GM23338 (cell line): ENCODE results near the gene GCH1.

Source experiments
- CREB1 ChIP-seq: fragments of 250-450 bp; sonication (Bioruptor Pico); IDR thresholded peaks from 2 replicates; pipeline ENCODE4 v1.5.0; 2020; ENCODE audit warnings: low read depth, mild to moderate bottlenecking, moderate library complexity
- CTCF ChIP-seq, 2 experiments: fragments of 200-600 bp in 1 of 2; sonication (generic) in 1 of 2; conservative IDR thresholded peaks; 2 replicates each; pipeline versions ENCODE4 v1.5.1 to v1.6.1; 2016 to 2017; ENCODE audit warnings: antibody characterized with exemption in 2 of 2, low read depth in 2 of 2, mild to moderate bottlenecking in 2 of 2, moderate library complexity in 1 of 2
- POLR2AphosphoS5 ChIP-seq: IDR thresholded peaks from 2 replicates; pipeline ENCODE4 v1.6.1; 2016; ENCODE audit warnings: antibody characterized with exemption, low read depth
- ZNF114 ChIP-seq: fragments of 250-450 bp; sonication (Bioruptor Pico); IDR thresholded peaks from 2 replicates; pipeline ENCODE4 v1.5.0; 2020; ENCODE audit warnings: mild to moderate bottlenecking, moderate library complexity
- TF ChIP-seq, protein P1 (sequence below): IDR thresholded peaks from one replicate; pipeline ENCODE4 v1.6.1; 2018; ENCODE audit warnings: antibody characterized with exemption; ENCODE audit not compliant: unreplicated experiment

- TF ChIP-seq CTCF (conservative IDR thresholded peaks at IDR 0.05; ENCODE audit: low read depth in 2 of 2) = no peak
- TF ChIP-seq, protein P1, sequence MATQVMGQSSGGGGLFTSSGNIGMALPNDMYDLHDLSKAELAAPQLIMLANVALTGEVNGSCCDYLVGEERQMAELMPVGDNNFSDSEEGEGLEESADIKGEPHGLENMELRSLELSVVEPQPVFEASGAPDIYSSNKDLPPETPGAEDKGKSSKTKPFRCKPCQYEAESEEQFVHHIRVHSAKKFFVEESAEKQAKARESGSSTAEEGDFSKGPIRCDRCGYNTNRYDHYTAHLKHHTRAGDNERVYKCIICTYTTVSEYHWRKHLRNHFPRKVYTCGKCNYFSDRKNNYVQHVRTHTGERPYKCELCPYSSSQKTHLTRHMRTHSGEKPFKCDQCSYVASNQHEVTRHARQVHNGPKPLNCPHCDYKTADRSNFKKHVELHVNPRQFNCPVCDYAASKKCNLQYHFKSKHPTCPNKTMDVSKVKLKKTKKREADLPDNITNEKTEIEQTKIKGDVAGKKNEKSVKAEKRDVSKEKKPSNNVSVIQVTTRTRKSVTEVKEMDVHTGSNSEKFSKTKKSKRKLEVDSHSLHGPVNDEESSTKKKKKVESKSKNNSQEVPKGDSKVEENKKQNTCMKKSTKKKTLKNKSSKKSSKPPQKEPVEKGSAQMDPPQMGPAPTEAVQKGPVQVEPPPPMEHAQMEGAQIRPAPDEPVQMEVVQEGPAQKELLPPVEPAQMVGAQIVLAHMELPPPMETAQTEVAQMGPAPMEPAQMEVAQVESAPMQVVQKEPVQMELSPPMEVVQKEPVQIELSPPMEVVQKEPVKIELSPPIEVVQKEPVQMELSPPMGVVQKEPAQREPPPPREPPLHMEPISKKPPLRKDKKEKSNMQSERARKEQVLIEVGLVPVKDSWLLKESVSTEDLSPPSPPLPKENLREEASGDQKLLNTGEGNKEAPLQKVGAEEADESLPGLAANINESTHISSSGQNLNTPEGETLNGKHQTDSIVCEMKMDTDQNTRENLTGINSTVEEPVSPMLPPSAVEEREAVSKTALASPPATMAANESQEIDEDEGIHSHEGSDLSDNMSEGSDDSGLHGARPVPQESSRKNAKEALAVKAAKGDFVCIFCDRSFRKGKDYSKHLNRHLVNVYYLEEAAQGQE = no peak
- no peak for TF ChIP-seq POLR2AphosphoS5
- TF ChIP-seq ZNF114 = no peak
- TF ChIP-seq CREB1 (CRISPR knock-in tag) = no peak
Observed at GRCh38 chr14:54906075-54906474, 3.4 kb upstream of the GCH1 start.
